Femur (tissue), 1 donor: ENCODE measurements around the gene HSD17B3.

ENCODE experiments used
- DNase-seq: peaks from one replicate; pipeline ENCODE4 v3.0.0-alpha.2; 2017

The HSD17B3 gene

GRCh38 chr9:96232539-96233241 lies 69.3 kb downstream of the HSD17B3 start:
- DNase-seq = peak; percentile 79

GRCh38 chr9:96232164-96232538 lies 69.8 kb downstream of the HSD17B3 start:
- no peak for DNase-seq

DNA sequence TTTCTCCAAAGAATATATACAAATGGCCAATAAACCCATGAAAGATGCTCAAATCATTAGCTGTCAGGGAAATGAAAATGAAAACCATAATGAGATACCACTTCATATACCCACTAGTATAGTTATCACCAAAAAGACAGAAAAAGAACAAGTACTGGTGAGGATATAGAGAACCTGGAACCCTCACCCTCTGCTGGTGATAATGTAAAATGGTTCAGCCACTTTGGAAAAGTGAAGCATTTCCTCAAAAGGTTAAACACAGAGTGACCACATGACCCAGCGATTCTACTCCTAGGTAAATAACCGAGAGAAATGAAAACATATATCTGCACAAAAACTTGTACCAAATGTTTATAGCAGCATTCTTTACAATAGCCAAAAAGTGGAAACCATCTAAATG lies 72.0 kb downstream of the HSD17B3 start:
- DNase-seq = no peak

- no peak for DNase-seq
These were observed 79.8 kb downstream of the HSD17B3 start for GRCh38 chr9:96222132-96222531.

GRCh38 chr9:96219900-96220257 lies 82.1 kb downstream of the HSD17B3 start:
- DNase-seq = no peak

- DNase-seq = peak; percentile 60
These were observed 82.7 kb downstream of the HSD17B3 start for GRCh38 chr9:96219026-96219899.

DNA sequence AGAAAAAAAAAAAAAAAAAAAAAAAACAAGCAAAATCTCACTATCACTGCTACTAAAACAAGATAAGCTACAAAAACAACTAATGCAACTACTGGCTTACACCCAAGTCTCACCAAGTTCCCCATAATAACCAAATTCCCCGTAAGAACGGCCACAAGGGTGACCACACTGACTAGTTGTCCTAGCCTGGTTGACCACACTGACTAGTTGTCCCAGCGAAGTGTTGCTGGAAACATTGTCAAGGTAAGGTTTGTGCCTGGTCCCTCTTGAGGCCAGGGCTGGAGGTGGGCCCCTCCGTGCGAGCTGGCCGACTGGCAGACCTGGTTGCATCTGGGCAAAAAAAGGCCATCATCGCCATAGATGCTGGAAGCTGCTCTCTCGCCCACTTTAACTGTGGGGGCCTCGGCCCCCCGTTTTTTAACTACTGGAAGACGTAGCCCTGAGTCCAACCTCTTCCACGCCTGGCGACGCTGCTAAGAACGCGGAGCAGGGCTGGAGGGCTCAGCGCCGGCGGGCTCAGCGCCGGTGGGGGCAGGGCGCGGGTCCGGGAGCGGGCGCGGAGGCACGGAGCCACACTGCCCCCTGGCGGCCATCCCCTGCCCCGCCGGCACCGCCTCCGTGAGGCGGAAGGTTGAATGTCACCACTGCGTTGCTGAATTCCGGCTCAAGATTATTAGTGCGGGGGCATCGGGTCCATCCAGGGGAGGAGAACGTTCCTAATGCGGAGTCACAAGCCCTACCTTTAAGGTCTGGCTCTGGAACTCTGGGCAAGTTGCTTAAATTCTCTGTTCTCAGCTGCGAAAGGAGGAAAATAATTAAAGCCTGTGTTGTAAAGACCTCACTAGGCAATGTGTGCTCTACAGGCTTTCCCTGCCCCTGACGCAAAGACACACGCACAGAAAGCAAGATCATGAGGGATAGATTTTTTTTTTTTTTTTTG lies 84.0 kb downstream of the HSD17B3 start:
- DNase-seq = peak; percentile 81

DNA sequence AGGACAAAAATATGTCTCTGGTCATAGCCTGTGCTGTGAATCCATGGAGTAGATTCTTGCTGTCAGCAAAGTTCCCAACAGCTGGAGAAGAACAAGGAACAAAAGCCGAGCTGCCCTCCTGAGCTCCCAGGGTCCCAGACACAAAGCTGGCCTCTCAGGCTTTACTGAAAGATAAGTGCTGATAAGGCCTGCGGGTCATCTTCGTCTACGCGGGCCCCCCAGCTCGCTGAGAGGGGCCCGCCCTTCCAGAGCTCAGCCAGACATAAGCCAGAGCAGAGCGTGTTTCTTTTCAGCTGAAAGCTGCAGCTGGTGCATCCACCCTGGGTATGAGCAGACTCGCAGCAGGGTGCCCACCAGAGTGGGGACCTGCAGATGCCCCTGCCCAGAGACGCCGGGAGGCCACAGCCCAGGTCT lies 84.7 kb downstream of the HSD17B3 start:
- peak; percentile 33 for DNase-seq

- no peak for DNase-seq
These were observed 85.4 kb downstream of the HSD17B3 start for GRCh38 chr9:96216583-96216982.

- DNase-seq = no peak
These were observed 86.1 kb downstream of the HSD17B3 start for GRCh38 chr9:96215841-96216240.

DNA sequence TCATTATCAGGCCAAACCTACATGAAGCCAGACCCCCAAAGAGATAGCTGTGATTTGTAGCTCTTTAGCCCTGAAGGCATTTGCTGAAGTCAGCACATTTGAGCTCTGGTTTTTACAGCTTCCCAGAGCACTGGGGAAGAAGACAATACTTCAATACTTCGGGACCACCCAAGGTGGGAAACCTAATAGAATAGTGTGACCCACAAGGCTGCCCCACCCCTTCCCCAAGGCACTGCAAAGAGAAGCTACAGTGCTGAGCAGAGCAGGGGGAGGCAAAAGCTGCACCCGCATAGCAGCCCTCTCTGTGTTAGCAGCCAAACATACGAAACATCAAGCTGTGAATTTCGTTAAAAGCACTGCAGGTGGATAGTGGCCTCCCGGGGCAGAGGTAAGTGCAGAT lies 87.3 kb downstream of the HSD17B3 start:
- DNase-seq = no peak

GRCh38 chr9:96209407-96210271 lies 92.3 kb downstream of the HSD17B3 start:
- no peak for DNase-seq

DNA sequence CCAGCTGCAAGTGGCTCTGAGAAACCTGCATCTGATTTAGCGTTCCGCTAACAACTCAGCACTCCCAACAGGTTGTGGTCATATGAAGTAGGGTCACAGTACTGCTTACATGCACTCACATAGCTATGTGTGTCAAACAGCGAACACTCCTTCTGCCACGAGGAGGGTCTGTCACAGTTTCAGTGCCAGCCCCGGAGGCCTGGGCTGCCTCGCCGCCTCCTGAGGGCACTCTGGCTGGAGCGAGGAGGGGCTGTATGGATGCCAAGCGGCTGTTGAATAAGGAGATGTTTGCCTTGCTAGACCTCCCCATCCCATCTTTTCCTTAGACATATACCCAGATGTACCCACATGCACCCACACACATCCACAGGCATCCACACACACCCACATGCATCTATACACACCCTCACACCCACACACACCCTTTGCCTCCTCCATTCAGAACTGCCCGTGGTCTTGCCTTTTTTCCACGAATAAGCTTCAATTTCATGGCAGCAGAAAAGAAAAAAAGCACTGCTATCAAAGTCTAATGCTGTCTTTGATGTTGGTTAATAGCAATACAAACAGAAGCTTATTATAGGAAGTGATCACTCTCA lies 95.7 kb downstream of the HSD17B3 start:
- no peak for DNase-seq

DNA sequence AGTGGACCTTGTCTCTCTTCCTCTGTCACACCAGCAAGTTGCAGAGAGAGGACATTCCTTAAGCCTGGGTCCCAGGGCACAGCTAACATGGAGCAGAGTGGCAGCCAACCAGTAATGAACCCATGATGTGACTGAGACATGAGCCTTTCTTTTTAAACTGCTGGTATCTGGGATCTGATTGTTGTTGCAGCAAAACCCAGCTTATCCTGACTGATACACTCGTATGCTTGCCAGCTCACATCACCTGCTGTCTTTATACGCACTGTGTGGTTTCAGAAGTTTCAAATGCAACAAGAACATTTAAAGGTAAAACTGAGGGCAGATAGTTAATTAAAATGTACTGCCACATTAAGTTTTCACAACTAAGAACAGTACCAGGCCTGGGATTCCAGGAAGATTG lies 97.1 kb downstream of the HSD17B3 start:
- no peak for DNase-seq

DNA sequence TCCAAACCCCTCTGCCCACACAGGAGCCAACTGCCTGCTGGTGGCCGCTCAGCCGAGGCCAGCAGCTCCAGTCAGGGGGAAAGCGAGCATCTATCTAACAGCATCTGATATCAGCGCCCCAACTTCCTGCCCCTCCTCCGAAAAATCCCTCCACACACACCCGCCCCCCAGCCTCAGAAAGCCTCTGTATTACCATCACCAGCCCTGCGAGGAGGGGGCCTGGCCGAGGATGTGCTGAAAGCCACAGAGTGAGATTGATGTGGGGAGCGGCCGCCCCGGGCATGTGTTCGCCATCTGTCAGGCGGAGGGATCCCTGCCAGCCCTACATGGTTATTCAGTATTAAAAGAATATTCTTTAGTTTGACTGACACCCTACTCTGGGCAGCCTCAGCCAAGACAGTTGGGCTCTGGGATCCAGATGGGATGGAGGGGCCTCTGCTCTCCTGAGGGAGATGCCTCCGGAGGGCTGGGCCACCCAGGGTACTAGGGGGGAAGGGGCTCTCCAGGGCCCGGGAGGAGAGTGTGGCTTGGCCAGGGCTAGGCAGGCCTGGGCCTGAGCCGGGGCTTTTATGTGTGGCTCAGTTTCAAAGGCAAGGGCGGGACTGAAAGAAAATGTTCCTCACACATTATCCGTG lies 98.0 kb downstream of the HSD17B3 start:
- DNase-seq = peak; percentile 76

DNA sequence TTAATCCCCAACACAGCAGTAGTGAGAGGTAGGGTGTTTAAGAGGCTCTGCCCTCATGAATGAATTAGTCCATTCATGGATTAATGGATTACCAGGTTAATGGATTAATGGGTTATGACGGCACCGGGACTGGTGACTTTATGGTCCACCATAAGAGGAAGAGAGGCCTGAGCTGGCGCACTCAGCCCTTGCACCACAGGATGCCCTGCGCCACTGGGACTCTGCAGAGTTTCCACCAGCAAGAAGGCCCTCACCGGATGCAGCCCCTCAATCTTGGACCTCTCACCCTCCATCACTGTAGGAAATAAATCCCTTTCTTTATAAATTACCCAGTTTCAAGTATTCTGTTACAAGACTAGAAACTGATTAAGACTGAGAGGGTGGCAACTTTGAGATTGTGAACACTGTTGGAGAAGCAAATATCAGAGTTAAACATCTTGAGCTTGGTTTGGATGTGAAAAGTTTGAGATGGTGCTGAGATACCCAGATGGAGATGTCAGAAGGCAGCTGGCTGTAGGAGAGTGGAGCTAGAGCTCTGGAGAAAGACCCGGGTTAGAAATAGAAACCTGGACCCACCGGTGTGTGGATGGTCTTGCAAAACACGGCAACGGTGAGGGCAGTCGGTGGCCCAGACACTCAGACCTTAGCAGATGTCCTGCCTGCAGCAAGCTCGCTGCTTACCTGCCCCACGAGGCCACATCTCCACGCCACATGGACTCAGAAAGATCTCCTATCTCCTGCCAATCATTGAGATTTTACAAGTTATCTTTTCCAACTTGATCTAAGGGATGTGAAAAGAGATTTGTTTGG lies 98.8 kb downstream of the HSD17B3 start:
- DNase-seq = no peak

DNA sequence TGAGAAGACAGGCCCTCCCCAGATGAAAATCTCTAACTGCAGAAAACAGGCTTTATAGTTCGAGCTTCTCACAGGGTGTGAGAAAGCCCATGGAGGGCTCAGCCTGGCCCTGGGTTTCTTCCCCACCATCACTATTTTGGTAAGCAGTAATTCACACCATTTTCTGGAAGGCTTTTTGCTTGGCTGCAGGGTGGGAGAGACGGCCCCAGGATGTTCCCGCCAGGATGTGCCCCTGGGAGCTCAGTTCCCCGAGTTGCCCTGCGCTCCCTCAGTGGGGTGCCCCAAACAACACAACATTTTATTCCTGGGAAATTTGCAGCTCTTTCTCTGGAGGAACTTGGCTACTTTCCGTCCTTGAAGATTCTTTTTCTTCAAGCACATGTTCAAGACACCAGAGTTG lies 100.8 kb downstream of the HSD17B3 start:
- DNase-seq = no peak

GRCh38 chr9:96199006-96199405 lies 103.0 kb downstream of the HSD17B3 start:
- no peak for DNase-seq

- no peak for DNase-seq
These were observed 106.4 kb downstream of the HSD17B3 start for GRCh38 chr9:96195541-96195940.

DNA sequence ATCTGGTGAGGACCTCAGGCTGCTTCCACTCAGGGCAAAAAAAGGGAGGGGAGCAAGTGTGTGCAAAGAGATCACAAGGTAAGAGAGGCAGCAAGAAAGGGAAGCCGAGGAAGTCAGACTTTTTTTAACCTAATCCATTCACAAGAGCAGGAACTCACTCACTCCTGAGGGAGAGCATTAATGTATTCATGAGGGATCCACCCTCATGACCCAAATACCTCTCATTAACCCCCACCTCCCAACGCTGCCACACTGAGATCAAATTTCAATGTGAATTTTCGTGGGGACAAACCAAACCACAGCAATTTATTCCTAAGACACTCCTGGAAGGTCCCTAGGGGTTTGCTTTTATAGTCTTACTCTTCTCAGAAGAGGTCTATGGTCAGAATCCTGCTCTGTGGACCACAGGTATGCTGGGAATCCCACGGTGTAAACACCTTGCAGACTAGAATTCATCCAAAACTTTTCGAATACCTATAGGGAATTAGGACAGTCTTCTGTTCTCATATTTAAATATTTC lies 108.7 kb downstream of the HSD17B3 start:
- no peak for DNase-seq
